ENCODE measurements around the gene MAGI2. TPM values are rescaled to one million over a fixed set of nuclear protein-coding genes. Genes with fewer than 3 reads are reported as not detected.

MAGI2 gene
- total RNA-seq, 3 donors from 2014 or later, result 9.8 to 22.7 (median 20.2) TPM

GRCh38 chr7:78764571-78764970, 688.9 kb downstream of the MAGI2 start:
- intact Hi-C loops (cut with DNase I; ENCODE audit: low total_unique reads), result no loop called here

GRCh38 chr7:78762625-78763024, 690.8 kb downstream of the MAGI2 start:
- TF ChIP-seq CTCF (IDR thresholded peaks at IDR 0.05), result no peak
- TF ChIP-seq POLR2AphosphoS5 (IDR thresholded peaks at IDR 0.05), result no peak
- TF ChIP-seq POLR2A (IDR thresholded peaks at IDR 0.05), result no peak
- no peak overlapping the region for H3K27ac ChIP-seq
- intact Hi-C loops (cut with DNase I; ENCODE audit: low total_unique reads), result no loop called here
- H3K27me3 ChIP-seq, result no peaks in the 10 kb centered on the region
- H3K4me3 ChIP-seq, result no peak overlapping the region
- H3K36me3 ChIP-seq, result no peaks in the 10 kb centered on the region
- DNase-seq (ENCODE audit: low spot score in 2 of 2), result no peak
- H3K9me3 ChIP-seq, result no peaks in the 10 kb centered on the region
- H3K4me1 ChIP-seq, result no peaks in the 10 kb centered on the region

More at GRCh38 chr7:78764571-78764970, 688.9 kb downstream of the MAGI2 start:
- Histone ChIP-seq H3K27me3 (no peaks in the 10 kb centered on the region), H3K27ac (no peak overlapping the region), H3K4me1 (no peaks in the 10 kb centered on the region), H3K4me3 (no peak overlapping the region), H3K36me3 (no peaks in the 10 kb centered on the region), H3K9me3 (no peaks in the 10 kb centered on the region)
- no peak for DNase-seq (ENCODE audit: low spot score in 2 of 2)
- TF ChIP-seq POLR2A (IDR thresholded peaks at IDR 0.05) (no peak), POLR2AphosphoS5 (IDR thresholded peaks at IDR 0.05) (no peak), CTCF (IDR thresholded peaks at IDR 0.05) (no peak)

GRCh38 chr7:78760620-78761355, 692.7 kb downstream of the MAGI2 start:
- no peaks in the 10 kb centered on the region for H3K27me3 ChIP-seq
- no peak overlapping the region for H3K4me3 ChIP-seq
- H3K36me3 ChIP-seq, result no peaks in the 10 kb centered on the region
- DNase-seq (ENCODE audit: low spot score in 2 of 2), result no peak
- H3K4me1 ChIP-seq, result no peaks in the 10 kb centered on the region
- no peak overlapping the region for H3K27ac ChIP-seq
- H3K9me3 ChIP-seq, result no peaks in the 10 kb centered on the region
- no peak for TF ChIP-seq CTCF (IDR thresholded peaks at IDR 0.05)
- no peak for TF ChIP-seq POLR2A (IDR thresholded peaks at IDR 0.05)
- TF ChIP-seq POLR2AphosphoS5 (IDR thresholded peaks at IDR 0.05), result no peak
- intact Hi-C loops (cut with DNase I; ENCODE audit: low total_unique reads), result no loop called here

GRCh38 chr7:78752554-78752953, 700.9 kb downstream of the MAGI2 start:
- no peak for TF ChIP-seq CTCF (IDR thresholded peaks at IDR 0.05)
- no peak for TF ChIP-seq POLR2A (IDR thresholded peaks at IDR 0.05)
- no peak for TF ChIP-seq POLR2AphosphoS5 (IDR thresholded peaks at IDR 0.05)
- Histone ChIP-seq H3K27me3 (no peaks in the 10 kb centered on the region), H3K27ac (no peak overlapping the region), H3K4me3 (no peak overlapping the region), H3K9me3 (peaks cover 6 to 16% of the 10 kb centered on the region in 2 donors), H3K36me3 (no peaks in the 10 kb centered on the region), H3K4me1 (no peaks in the 10 kb centered on the region)
- intact Hi-C loops (cut with DNase I; ENCODE audit: low total_unique reads), result no loop called here
- no peak for DNase-seq (ENCODE audit: low spot score in 2 of 2)

- Histone ChIP-seq H3K27me3 (no peaks in the 10 kb centered on the region), H3K9me3 (peaks cover 6 to 16% of the 10 kb centered on the region in 2 donors), H3K4me3 (no peak overlapping the region), H3K36me3 (no peaks in the 10 kb centered on the region), H3K27ac (no peak overlapping the region), H3K4me1 (no peaks in the 10 kb centered on the region)
- TF ChIP-seq CTCF (IDR thresholded peaks at IDR 0.05) (no peak), POLR2AphosphoS5 (IDR thresholded peaks at IDR 0.05) (no peak), POLR2A (IDR thresholded peaks at IDR 0.05) (no peak)
- intact Hi-C loops (cut with DNase I; ENCODE audit: low total_unique reads), result no loop called here
- no peak for DNase-seq (ENCODE audit: low spot score in 2 of 2)
Observed at GRCh38 chr7:78751253-78751652, 702.2 kb downstream of the MAGI2 start.

All from breast epithelium (tissue), 4 donors.